Measurements from ENCODE around the gene COG8.

COG8 gene

DNA sequence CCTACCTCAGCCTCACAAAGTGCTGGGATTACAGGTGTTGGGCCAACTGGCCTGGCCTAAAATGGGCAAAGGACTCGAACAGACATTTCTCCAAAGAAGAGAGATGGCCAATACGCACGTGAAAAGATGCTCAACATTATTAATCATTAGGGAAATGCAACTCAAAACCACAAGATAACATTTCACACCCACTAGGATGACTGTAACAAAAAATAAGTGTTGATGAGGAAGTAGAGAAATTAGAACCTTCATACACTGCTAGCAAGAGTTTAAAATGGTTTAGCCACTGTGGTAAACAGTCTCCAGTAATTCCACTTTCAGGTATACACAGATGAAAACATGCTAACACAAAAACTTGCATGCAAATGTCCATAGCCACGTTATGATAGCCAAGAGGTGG is 6.6 kb upstream of the COG8 start:
- no peak for FAIRE-seq

GRCh38 chr16:69344171-69344570 is 4.8 kb upstream of the COG8 start:
- FAIRE-seq = no peak

GRCh38 chr16:69340095-69340644 is 806 bp upstream of the COG8 start:
- no peak for FAIRE-seq

DNA sequence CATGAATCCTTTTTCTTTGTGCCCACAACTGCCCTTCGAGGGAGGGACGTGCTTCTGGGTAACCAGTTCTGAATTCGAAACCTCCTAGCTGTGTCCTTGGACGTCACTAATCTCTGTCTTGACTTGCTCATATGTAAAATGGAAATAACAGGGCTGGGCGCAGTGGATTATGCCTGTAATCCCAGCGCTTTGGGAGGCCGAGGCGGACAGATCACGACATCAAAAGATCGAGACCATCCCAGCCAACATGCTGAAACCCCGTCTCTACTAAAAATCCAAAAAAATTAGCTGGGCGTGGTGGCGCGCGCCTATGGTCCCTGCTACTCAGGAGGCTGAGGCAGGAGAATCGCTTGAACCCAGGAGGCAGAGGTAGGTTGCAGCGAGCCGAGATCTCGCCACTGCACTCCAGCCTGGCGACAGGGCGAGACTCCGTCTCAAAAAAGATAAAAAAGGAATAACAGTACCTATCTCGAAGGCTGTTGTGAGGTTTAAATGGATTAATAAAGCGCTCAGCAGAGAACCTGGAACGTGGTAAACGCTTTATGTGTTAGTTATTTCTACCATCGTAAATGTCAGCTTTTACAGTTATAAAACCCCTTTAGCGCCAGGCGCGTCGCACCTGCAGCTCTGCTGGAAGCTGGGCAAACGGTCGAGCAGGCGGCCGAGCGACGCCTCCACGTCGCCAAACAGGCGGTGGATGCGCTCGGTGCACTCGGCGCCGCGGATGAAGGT is 641 bp downstream of the COG8 start:
- no peak for FAIRE-seq

GRCh38 chr16:69334696-69335095 is 4.7 kb downstream of the COG8 start:
- no peak for FAIRE-seq

- no peak for FAIRE-seq
Measured at GRCh38 chr16:69330286-69331109, 8.9 kb downstream of the COG8 start, which contains the start of gene PDF. Gene PDF (minus strand): TSS chr16:69330588. CDS start chr16:69330570, 18 bp downstream.

DNA sequence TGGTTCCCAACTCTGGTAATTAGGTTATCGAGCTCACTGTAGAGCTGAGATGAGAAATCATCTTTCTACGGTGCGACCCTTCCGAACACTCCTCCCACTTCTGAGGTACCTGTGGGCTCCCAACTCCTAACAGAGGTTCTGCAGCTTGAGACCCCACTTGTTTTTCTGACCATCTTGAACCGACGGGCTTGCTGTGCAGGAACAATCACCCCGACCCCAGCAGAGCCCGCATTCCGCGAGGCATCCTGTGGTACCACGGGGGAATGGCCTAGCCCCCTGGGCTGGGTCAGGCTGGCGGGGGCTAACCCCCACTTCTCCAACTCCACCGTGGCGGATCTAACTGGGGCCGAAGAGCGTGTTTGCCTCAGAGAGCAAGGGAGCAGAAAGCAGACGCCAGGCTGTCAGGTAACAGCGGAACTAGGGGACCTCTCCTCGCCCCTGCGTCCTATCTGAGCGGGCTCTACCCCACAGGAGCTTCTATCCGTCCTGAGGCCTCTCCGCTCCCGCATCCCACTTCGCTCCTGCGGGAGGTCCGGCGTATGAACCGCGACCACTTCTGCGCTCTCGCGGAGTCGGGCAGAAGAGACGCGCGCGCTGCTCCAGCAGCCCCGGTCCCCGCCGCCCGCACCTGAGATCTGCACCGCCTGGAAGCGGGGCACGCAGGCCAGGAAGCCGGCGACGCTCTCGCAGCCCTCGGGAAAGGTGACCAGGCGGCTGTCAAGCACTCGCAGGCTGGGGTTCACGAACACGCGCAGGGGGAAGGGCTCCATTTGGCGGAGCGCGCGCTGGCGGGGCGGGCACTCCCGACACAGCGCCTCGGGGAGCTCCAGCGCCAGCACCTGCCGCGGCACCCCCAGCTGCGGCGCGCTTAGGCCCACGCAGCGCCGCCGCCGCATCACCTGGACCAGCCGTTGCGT is 9.7 kb downstream of the COG8 start:
- no peak for FAIRE-seq

- FAIRE-seq = no peak
Measured at GRCh38 chr16:69328854-69329316, 10.5 kb downstream of the COG8 start.

- FAIRE-seq = no peak
Measured at GRCh38 chr16:69327585-69328310, 11.6 kb downstream of the COG8 start.

DNA sequence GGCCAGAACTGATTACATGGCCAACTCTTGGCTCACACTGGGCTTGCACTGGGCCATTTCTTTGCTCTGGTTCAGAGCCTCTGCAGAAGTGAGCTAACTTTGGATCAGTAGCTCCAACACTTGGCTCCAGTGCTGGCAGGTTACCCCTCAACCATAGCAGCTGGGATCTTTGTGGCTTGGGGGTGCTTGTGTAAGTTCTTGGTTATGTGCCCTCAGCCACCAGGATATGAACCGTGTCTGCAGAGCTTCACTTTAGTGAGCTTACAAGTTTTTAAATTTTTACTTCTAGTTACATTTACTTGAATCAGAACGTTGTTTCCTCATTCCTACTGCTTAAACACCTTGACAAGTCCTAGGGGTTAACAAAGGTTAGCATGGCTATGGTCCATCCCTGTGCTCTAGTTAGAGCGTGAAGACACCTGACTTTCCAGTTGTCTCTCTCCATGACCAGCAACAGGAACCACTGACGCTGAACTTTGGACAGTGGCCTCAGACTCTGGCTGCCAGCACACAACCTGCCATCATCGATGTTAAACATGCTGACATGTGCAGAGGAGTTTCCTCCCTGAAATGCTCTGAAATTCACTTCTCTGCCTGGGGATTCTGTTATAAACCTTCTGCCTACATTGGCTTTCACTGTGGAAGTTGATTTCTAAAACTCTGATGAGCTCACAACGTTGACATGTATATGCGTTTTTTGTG is 13.0 kb downstream of the COG8 start:
- no peak for FAIRE-seq

- no peak for FAIRE-seq
Measured at GRCh38 chr16:69325784-69326171, 13.6 kb downstream of the COG8 start.

GRCh38 chr16:69324585-69325253 is 14.6 kb downstream of the COG8 start:
- no peak for FAIRE-seq

- no peak for FAIRE-seq
Measured at GRCh38 chr16:69324013-69324531, 15.3 kb downstream of the COG8 start.

DNA sequence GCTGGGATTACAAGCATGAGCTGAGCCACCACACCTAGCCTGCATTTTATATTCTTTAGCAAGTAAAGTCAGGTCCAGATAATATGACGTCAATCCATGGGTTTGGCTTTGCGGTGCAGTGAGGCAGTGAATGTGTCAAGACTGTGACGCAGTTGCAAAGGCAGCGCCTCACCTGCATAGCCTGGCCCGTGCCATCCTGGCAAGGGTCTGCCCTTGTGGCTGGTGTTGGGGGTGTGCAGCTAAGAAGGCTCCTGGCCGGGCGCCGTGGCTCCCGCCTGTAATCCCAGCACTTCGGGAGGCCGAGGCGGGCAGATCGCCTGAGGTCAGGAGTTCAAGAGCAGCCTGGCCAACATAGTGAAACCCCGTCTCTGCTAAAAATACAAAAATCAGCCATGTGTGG is 15.9 kb downstream of the COG8 start:
- no peak for FAIRE-seq

DNA sequence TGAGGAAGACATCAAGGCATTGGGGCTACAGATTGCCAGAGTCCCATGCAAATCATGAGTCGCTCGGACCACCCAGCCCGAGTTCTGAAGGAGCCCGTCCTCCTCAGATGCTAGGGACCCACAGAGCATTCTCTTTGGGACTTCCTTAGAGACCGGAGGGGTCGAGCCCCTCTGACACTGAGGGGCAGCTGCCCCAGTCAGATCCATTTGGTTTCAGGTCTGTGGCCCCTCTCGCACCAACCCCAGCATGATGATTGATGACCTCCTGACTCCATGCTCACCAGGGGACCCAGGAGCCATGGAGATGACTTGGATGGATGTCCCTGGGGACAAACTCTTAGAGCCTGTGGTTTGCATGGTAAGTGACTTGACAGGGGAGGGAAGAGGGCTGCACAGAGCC is 17.0 kb downstream of the COG8 start:
- no peak for FAIRE-seq

DNA sequence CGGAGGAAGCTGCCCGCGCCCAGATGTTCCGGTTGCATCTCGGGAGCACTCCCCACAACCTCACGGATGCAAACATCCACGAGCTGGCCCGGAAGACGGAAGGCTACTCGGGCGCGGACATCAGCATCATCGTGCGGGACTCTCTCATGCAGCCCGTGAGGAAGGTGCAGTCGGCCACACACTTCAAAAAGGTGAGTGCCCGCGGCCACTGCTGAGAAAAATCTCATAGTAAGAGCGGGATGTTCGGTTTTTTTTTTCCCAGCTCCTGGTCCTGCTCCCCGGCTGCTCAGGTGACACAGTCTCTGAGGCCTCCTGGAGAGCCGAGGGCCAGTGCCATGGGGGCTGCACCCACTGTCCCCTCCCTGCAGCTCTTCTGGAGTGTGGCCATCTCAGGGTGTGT is 18.3 kb downstream of the COG8 start:
- FAIRE-seq = no peak

GRCh38 chr16:69320740-69321073 is 18.7 kb downstream of the COG8 start:
- no peak for FAIRE-seq

DNA sequence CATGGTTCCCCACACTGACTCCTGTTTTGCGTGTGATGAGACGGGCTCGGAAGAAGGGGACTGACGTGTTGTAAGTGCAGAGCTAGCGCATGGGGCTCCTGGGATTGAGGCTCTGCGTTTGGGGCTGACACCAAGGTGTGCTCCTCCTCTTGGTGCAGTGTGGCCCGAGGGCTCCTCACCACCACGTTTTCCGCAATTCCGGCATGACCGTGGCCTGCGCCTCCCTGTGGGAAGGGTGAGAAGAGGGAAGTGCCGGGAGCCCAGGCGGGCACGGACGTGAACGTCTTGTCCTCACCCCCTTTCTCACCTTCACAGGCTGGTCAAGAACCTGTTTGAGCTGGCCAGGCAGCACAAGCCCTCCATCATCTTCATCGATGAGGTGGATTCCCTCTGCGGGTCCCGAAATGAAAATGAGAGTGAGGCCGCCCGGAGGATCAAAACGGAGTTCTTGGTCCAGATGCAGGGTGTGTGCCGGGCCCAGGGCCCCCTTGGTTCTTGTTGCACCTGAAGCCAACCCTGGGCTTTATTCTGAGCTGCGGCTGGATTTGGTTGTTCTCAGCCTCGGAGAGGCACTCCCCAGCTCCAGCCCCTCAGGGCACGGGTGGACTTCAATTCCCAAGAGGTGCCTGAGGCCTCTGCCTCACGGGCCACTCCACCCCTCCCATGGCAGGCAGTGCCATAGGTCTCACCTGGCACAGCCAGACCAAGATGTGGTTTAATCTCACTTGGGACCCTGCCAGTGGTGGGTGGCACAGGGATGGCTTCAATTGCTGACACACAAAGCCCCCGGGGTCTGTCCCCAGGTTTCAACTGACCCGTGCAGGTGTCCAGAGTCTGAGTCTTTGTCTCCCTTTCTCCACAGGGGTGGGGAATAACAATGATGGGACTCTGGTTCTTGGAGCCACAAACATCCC is 19.3 kb downstream of the COG8 start:
- FAIRE-seq = no peak

DNA sequence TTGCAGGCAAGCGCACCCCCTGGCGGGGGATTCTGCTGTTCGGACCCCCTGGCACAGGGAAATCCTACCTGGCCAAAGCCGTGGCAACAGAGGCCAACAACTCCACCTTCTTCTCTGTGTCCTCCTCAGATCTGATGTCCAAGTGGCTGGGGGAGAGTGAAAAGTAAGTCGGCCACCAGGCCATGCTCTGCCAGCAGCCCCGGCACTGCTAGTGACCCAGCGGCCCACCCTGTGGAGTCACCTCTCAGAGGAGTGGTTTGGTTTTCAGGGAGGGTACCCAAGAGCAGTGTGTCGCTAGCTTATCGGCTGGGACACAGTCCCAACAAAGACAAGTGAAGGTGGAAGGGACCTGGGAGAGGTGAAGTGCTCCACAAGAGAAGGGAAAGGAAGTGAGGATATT is 20.0 kb downstream of the COG8 start:
- FAIRE-seq = no peak

DNA sequence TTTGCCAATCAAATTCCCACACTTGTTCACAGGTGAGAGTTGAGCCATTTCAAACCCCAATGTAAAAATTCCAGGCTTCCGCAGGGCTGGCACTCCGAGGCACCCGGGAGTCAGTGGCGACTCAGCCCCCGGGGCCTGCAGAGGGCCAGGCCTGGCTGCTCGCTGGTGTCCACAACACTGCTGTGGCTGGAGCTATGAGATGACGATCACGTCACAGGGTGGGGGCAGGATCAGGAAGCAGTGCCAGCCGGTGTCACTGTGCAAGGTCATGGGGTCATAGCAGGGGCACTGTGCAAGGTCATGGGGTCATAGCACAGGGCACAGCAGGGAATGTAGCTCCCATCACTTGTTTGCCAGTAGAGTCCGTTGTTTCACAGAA is 20.5 kb downstream of the COG8 start:
- no peak for FAIRE-seq
